GM12878 (cell line): Measurements from ENCODE around the gene TP63. TPM values are rescaled to one million over a fixed set of nuclear protein-coding genes. Genes with fewer than 3 reads are reported as not detected.

Source experiments
- ATAC-seq: fragments of 200-7000 bp; cut with Tn5 transposase; 3 replicates; pipeline ENCODE4 v1.9.1; 2020; ENCODE audit warnings: mild to moderate bottlenecking, moderate library complexity
- BruUV-seq: library from RNA; stranded (reverse); fragments of 400-500 nt; replicated peaks from 2 replicates; lab custom pipeline; 2021; lab: Mats Ljungman, UMichigan
- CTCF ChIA-PET: fragments of 300-600 bp; sonication (Branson Sonifier 250); formaldehyde crosslinking; extraction: SDS; loops from one replicate; lab custom pipeline; 2021; ENCODE audit warnings: inconsistent platforms; lab: Yijun Ruan, JAX
- POLR2A ChIA-PET: fragments of 350-600 bp; formaldehyde crosslinking; extraction: SDS; loops from one replicate; lab custom pipeline; 2021; ENCODE audit warnings: inconsistent platforms; lab: Charles Lee
- RAD21 ChIA-PET: fragments of 300-600 bp; sonication (Branson Sonifier 250); formaldehyde crosslinking; loops from one replicate; lab custom pipeline; 2023; ENCODE audit warnings: antibody characterized with exemption; ENCODE audit not compliant: unreplicated experiment; lab: Charles Lee
- SMC1A ChIA-PET: fragments of 300-600 bp; sonication (Branson Sonifier 250); formaldehyde crosslinking; loops from one replicate; lab custom pipeline; 2023; ENCODE audit not compliant: unreplicated experiment, uncharacterized antibody; lab: Charles Lee
- DNase-seq: peaks from one replicate; pipeline ENCODE4 v3.0.0-alpha.2; 2011; ENCODE audit warnings: low read depth, low spot score
- FAIRE-seq: peaks from 3 replicates; lab custom pipeline; 2011; peaks lifted over from hg19 to GRCh38; lab: Jason Lieb, UNC
- H2AFZ ChIP-seq: 2 replicates; pipeline ENCODE4 v1.6.0; 2011; ENCODE audit warnings: low read depth, low read length, control low read depth; ENCODE audit not compliant: control insufficient read depth
- H3K27ac ChIP-seq: 2 replicates; pipeline ENCODE4 v1.5.1; 2011; ENCODE audit warnings: control low read depth; ENCODE audit not compliant: control insufficient read depth, insufficient read depth
- H3K27me3 ChIP-seq, 2 experiments: replicated peaks in 1 of 2; 2 replicates each; pipeline versions ENCODE4 v1.6.0 to v1.6.1; 2011; ENCODE audit warnings: low read length in 1 of 2; ENCODE audit not compliant: control insufficient read depth in 2 of 2, insufficient read depth in 2 of 2
- H3K36me3 ChIP-seq, 2 experiments: 2 replicates each; pipeline ENCODE4 v1.5.1; 2011; ENCODE audit warnings: low read length in 1 of 2; ENCODE audit not compliant: control insufficient read depth in 2 of 2, insufficient read depth in 2 of 2
- H3K4me1 ChIP-seq: 2 replicates; pipeline ENCODE4 v1.6.1; 2011; ENCODE audit warnings: mild to moderate bottlenecking, low read length, moderate library complexity, mixed read lengths; ENCODE audit not compliant: control insufficient read depth, insufficient read depth
- H3K4me2 ChIP-seq: 2 replicates; pipeline ENCODE4 v1.6.0; 2011; ENCODE audit warnings: control low read depth; ENCODE audit not compliant: control insufficient read depth, insufficient read depth
- H3K4me3 ChIP-seq: fragments of 200-600 bp; sonication (generic); 2 replicates; pipeline ENCODE4 v1.5.1; 2016
- H3K79me2 ChIP-seq: 2 replicates; pipeline ENCODE4 v1.6.0; 2011; ENCODE audit warnings: low read length; ENCODE audit not compliant: control insufficient read depth, insufficient read depth
- H3K9ac ChIP-seq: 2 replicates; pipeline ENCODE4 v1.8.0; 2011; ENCODE audit warnings: low read length, control low read depth, mixed read lengths; ENCODE audit not compliant: control insufficient read depth, insufficient read depth
- H3K9me3 ChIP-seq: replicated peaks from 3 replicates; pipeline ENCODE4 v1.5.1; 2011; ENCODE audit warnings: mild to moderate bottlenecking, low read length; ENCODE audit not compliant: control insufficient read depth, insufficient read depth
- H4K20me1 ChIP-seq: 2 replicates; pipeline ENCODE4 v1.6.0; 2011; ENCODE audit not compliant: control insufficient read depth, insufficient read depth
- FOXK2 ChIP-seq: fragments of 450-650 bp; IDR thresholded peaks from 2 replicates; pipeline ENCODE4 v1.6.1; 2017; ENCODE audit warnings: mild to moderate bottlenecking, moderate library complexity
- NFYA ChIP-seq: IDR thresholded peaks from 2 replicates; pipeline ENCODE4 v1.6.1; 2011; ENCODE audit warnings: low read depth, mild to moderate bottlenecking, low read length, improper control_type of control experiment, borderline replicate concordance
- NR2C2 ChIP-seq: IDR thresholded peaks from 2 replicates; pipeline ENCODE4 v1.6.1; 2011; ENCODE audit warnings: borderline replicate concordance, low read depth; ENCODE audit not compliant: control insufficient read depth, insufficient read length
- PKNOX1 ChIP-seq: fragments of 450-650 bp; IDR thresholded peaks from 2 replicates; pipeline ENCODE4 v1.6.1; 2016; ENCODE audit warnings: mild to moderate bottlenecking
- RFX5 ChIP-seq: IDR thresholded peaks from 2 replicates; pipeline ENCODE4 v1.6.1; 2011; ENCODE audit warnings: low read depth, low read length, improper control_type of control experiment
- SMC3 ChIP-seq: IDR thresholded peaks from 2 replicates; pipeline ENCODE4 v1.6.1; 2011; ENCODE audit warnings: low read length, improper control_type of control experiment, borderline replicate concordance
- YBX1 ChIP-seq: fragments of 450-650 bp; IDR thresholded peaks from 2 replicates; pipeline ENCODE4 v1.6.1; 2016; ENCODE audit warnings: antibody characterized with exemption
- ZBTB4 ChIP-seq: fragments of 450-650 bp; formaldehyde crosslinking; IDR thresholded peaks from 2 replicates; pipeline ENCODE4 v1.4.0; 2022; ENCODE audit warnings: mild to moderate bottlenecking, moderate library complexity
- ZNF592 ChIP-seq: fragments of 450-650 bp; IDR thresholded peaks from 2 replicates; pipeline ENCODE4 v1.6.1; 2017; ENCODE audit warnings: mild to moderate bottlenecking, moderate library complexity
- WGBS: methylation state at CpG from one replicate; pipeline ENCODE4 v1.1.6; 2016; ENCODE audit warnings: low lambda C conversion rate; ENCODE audit not compliant: insufficient replicate concordance, insufficient coverage; ENCODE audit errors: missing lambda C conversion rate; 5-methylcytosine and 5-hydroxymethylcytosine counted together
- in situ Hi-C: fragments of 300-500 bp; cut with MboI; formaldehyde crosslinking; loops from 9 replicates; pipeline ENCODE4 v1.14.3; 2018; ENCODE audit warnings: mixed read lengths
- intact Hi-C: fragments of 100-400 bp; cut with micrococcal nuclease; formaldehyde crosslinking; loops from one replicate; pipeline ENCODE4 v1.14.2; 2022; ENCODE audit not compliant: unreplicated experiment
- polyA plus RNA-seq, 11 experiments: library from polyadenylated mRNA; depleted of rRNA in 4 of 11; unstranded in 6 of 11; stranded (reverse) in 5 of 11; fragments of >200 nt; fragmentation: Nextera tagmentation in 4 of 11; fragmentation: Illumina TruSeq in 1 of 11; extraction: Ambion mirVana in 4 of 11; extraction: Trizol in 1 of 11; gene quantifications; 1 replicate in 1 of 11; 2 replicates in 10 of 11; pipeline versions ENCODE4 v1.2.1 to v1.2.3, GENCODE V29; 2011 to 2016; ENCODE audit warnings: inconsistent platforms in 2 of 11, missing spikeins in 2 of 11, low read depth in 1 of 11
- total RNA-seq, 4 experiments: library from RNA; depleted of rRNA in 3 of 4; stranded (reverse); fragments of >200 nt in 3 of 4; fragmentation: Illumina TruSeq in 1 of 4; extraction: Trizol in 1 of 4; gene quantifications; 2 replicates each; pipeline versions ENCODE4 v1.2.1 to v1.2.3, GENCODE V29; 2013 to 2021

The TP63 gene
- total and polyA plus RNA-seq, 10 of the 15 experiments (the other 5 are each of a cell fraction or from before 2014, with no cell fraction given): 1.4 to 10.8 (median 6.2) TPM

GRCh38 chr3:189863031-189863430, 231.8 kb downstream of the TP63 start:
- POLR2A ChIA-PET: no interaction called here
- no TSS peak for BruUV-seq
- Histone ChIP-seq H3K36me3 (no peaks in the 10 kb centered on the region), H4K20me1 (no peaks in the 10 kb centered on the region), H3K4me3 (no peak overlapping the region), H3K79me2 (no peaks in the 10 kb centered on the region), H3K9ac (no peak overlapping the region), H3K27ac (no peak overlapping the region), H3K9me3 (no peaks in the 10 kb centered on the region), H3K27me3 (no peaks in the 10 kb centered on the region), H3K4me2 (no peak overlapping the region), H2AFZ (no peak overlapping the region), H3K4me1 (no peaks in the 10 kb centered on the region)
- in situ Hi-C loops: no loop called here
- RAD21 ChIA-PET: no interaction called here
- intact Hi-C loops: no loop called here
- ATAC-seq (no peak), DNase-seq (no peak), FAIRE-seq (no peak)
- CTCF ChIA-PET: no interaction called here
- no peak for TF ChIP-seq ZNF592
- TF ChIP-seq YBX1: no peak
- TF ChIP-seq NR2C2: no peak
- TF ChIP-seq FOXK2: no peak
- no peak for TF ChIP-seq SMC3
- no peak for TF ChIP-seq NFYA
- TF ChIP-seq ZBTB4 (CRISPR knock-in tag): no peak
- no peak for TF ChIP-seq PKNOX1
- TF ChIP-seq RFX5: no peak
- WGBS: 98% methylated on average over 3 of the region's 3 CpGs
- SMC1A ChIA-PET: no interaction called here
